Testis (tissue), 2 donors: ENCODE results near the gene VIT.

ENCODE experiments used
- CTCF ChIP-seq, 3 experiments: fragments of 450-650 bp in 2 of 3; fragments of 200-600 bp in 1 of 3; sonication (generic) in 1 of 3; IDR thresholded peaks; one replicate each; pipeline ENCODE4 v1.5.1; 2016 to 2019; ENCODE audit warnings: antibody characterized with exemption in 3 of 3, mild to moderate bottlenecking in 2 of 3, moderate library complexity in 1 of 3
- POLR2A ChIP-seq: fragments of 450-650 bp; IDR thresholded peaks from one replicate; pipeline ENCODE4 v1.6.1; 2017; ENCODE audit warnings: antibody characterized with exemption, mild to moderate bottlenecking, moderate library complexity

- TF ChIP-seq CTCF (IDR thresholded peaks at IDR 0.05) (no peak), POLR2A (no peak)
Measured at GRCh38 chr2:36707050-36707449, 10.5 kb downstream of the VIT start.
